IMR-90 (cell line): Measurements from ENCODE around the gene AIP.

Experiments used
- CEBPB ChIP-seq: IDR thresholded peaks from 2 replicates; pipeline ENCODE4 v1.6.1; 2012; ENCODE audit warnings: low read depth, low read length, improper control_type of control experiment
- POLR2A ChIP-seq: IDR thresholded peaks from 2 replicates; pipeline ENCODE4 v1.6.1; 2012; ENCODE audit warnings: mild to moderate bottlenecking, low read depth, low read length
- RCOR1 ChIP-seq: IDR thresholded peaks from 2 replicates; pipeline ENCODE4 v1.6.1; 2012; ENCODE audit warnings: mild to moderate bottlenecking, low read length, improper control_type of control experiment; ENCODE audit not compliant: insufficient replicate concordance
- TF ChIP-seq, protein P1 (sequence below): conservative IDR thresholded peaks from 2 replicates; pipeline ENCODE4 v1.5.1; 2012; ENCODE audit warnings: mild to moderate bottlenecking, low read depth, low read length, improper control_type of control experiment

DNA sequence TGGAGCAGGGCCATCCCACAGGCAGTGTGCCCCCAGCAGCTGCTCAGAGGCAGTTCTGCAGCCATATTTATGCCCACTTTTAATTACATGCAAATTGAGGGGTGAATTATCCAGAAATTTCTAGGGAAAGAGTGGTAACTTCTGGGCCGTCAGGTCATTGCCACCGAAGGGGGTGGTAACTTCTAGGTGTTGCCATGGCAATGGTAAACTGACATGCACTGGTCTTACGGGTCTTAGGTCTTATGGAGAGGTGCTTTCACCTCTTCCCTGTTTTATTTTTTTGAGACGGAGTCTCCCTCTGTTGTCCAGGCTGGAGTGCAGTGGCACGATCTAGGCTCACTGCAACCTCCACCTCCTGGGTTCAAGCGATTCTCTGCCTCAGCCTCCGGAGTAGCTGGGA lies 9.9 kb upstream of the AIP start:
- TF ChIP-seq POLR2A (no peak), CEBPB (no peak), RCOR1 (no peak)
- TF ChIP-seq, protein P1, sequence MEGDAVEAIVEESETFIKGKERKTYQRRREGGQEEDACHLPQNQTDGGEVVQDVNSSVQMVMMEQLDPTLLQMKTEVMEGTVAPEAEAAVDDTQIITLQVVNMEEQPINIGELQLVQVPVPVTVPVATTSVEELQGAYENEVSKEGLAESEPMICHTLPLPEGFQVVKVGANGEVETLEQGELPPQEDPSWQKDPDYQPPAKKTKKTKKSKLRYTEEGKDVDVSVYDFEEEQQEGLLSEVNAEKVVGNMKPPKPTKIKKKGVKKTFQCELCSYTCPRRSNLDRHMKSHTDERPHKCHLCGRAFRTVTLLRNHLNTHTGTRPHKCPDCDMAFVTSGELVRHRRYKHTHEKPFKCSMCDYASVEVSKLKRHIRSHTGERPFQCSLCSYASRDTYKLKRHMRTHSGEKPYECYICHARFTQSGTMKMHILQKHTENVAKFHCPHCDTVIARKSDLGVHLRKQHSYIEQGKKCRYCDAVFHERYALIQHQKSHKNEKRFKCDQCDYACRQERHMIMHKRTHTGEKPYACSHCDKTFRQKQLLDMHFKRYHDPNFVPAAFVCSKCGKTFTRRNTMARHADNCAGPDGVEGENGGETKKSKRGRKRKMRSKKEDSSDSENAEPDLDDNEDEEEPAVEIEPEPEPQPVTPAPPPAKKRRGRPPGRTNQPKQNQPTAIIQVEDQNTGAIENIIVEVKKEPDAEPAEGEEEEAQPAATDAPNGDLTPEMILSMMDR: no peak
